HepG2 (cell line): Measurements from ENCODE around the gene TCAIM.

Experiments
- ASH2L ChIP-seq: fragments of 300-600, 200-600 bp; sonication (generic); IDR thresholded peaks from 2 replicates; pipeline ENCODE4 v1.7.0; 2017; ENCODE audit warnings: low read depth, mild to moderate bottlenecking, moderate library complexity, mixed read lengths, low read length; ENCODE audit not compliant: insufficient read length
- CTCF ChIP-seq: sonication (generic); formaldehyde crosslinking; IDR thresholded peaks from 2 replicates; pipeline ENCODE4 v1.5.0; 2020; ENCODE audit warnings: mild to moderate bottlenecking, missing genetic modification reagents, moderate library complexity
- EZH2 ChIP-seq: conservative IDR thresholded peaks from 2 replicates; pipeline ENCODE4 v1.6.1; 2012; ENCODE audit warnings: mild to moderate bottlenecking, low read depth, low read length, moderate library complexity
- FOXK1 ChIP-seq: sonication (generic); formaldehyde crosslinking; IDR thresholded peaks from 2 replicates; pipeline ENCODE4 v1.4.0; 2020; ENCODE audit warnings: low read depth, missing genetic modification reagents, borderline replicate concordance
- KAT8 ChIP-seq: IDR thresholded peaks from 2 replicates; pipeline ENCODE4 v1.6.1; 2016; ENCODE audit warnings: missing genetic modification reagents, missing compliant biosample characterization
- MAX ChIP-seq: IDR thresholded peaks from 2 replicates; pipeline ENCODE4 v1.6.1; 2012; ENCODE audit warnings: inconsistent platforms
- MBD4 ChIP-seq: IDR thresholded peaks from 2 replicates; pipeline ENCODE4 v1.6.1; 2012; ENCODE audit warnings: low read length, inconsistent platforms, borderline replicate concordance
- PATZ1 ChIP-seq: sonication (generic); formaldehyde crosslinking; IDR thresholded peaks from 2 replicates; pipeline ENCODE4 v1.4.0; 2020; ENCODE audit warnings: missing genetic modification reagents
- SP1 ChIP-seq, 2 experiments: fragments of 450-650 bp in 1 of 2; sonication (generic) in 1 of 2; formaldehyde crosslinking in 1 of 2; IDR thresholded peaks; 2 replicates each; pipeline versions ENCODE4 v1.4.0 to v1.6.1; 2016 to 2020; ENCODE audit warnings: missing genetic modification reagents in 1 of 2
- TEAD2 ChIP-seq: sonication (generic); formaldehyde crosslinking; IDR thresholded peaks from 2 replicates; pipeline ENCODE4 v1.9.0; 2021; ENCODE audit warnings: missing genetic modification reagents
- ZBTB21 ChIP-seq: sonication (generic); formaldehyde crosslinking; IDR thresholded peaks from 2 replicates; pipeline ENCODE4 v1.4.0; 2020; ENCODE audit warnings: missing genetic modification reagents
- ZNF281 ChIP-seq: sonication (generic); formaldehyde crosslinking; IDR thresholded peaks from 2 replicates; pipeline ENCODE4 v1.4.0; 2020; ENCODE audit warnings: missing genetic modification reagents, borderline replicate concordance

- TF ChIP-seq ASH2L (no peak), KAT8 (CRISPR knock-in tag) (no peak), TEAD2 (CRISPR knock-in tag) (no peak), ZNF281 (CRISPR knock-in tag) (no peak), MBD4 (no peak), FOXK1 (CRISPR knock-in tag) (no peak), CTCF (CRISPR knock-in tag) (no peak), EZH2 (no peak), SP1 (IDR thresholded peaks at IDR 0.05) (no peak), SP1 (CRISPR knock-in tag; IDR thresholded peaks at IDR 0.05) (no peak), ZBTB21 (CRISPR knock-in tag) (no peak), PATZ1 (CRISPR knock-in tag) (no peak), MAX (no peak)
These were observed 14.0 kb upstream of the TCAIM start for GRCh38 chr3:44324584-44324983.
